ENCODE measurements around the gene PABPN1. TPM values are rescaled to one million over a fixed set of nuclear protein-coding genes. Genes with fewer than 3 reads are reported as not detected.

PABPN1 gene
- total and polyA plus RNA-seq, 2 of the 13 experiments (the other 11 are each of a cell fraction or from before 2014, with no cell fraction given): 233 to 524 TPM

DNA sequence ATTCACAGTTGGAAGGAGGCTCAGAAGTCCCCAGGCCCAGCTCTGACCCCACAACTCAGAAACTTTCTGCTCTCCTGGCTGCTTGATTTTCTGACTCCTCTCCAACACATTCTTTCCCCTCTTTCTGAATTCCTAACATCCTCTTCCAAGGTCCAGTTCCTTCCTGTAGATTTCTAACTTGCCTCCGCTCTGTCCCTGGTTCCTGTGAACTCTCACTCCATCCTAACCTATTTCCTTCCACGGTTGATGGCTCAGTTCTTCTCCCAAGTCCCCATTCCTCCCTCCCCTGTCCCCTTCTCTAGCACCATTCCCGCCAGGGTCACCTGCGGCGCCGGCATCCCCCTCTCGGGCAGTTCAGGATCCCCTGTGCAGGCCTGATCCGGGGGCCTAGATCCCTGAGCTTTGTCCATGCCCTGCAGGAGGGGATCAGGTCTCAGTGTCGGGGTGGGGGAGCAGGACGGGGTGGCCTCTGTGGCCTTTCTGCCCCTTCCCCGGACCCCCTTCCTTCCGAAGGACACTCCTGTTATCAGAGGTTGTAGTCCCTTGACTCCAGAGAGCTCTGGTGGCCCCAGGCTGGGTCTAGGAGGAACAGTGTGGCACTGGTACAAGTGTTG lies 37.4 kb downstream of the PABPN1 start:
- intact Hi-C loops (cut with micrococcal nuclease; ENCODE audit: unreplicated experiment): no loop called here
- TF ChIP-seq, protein P1, sequence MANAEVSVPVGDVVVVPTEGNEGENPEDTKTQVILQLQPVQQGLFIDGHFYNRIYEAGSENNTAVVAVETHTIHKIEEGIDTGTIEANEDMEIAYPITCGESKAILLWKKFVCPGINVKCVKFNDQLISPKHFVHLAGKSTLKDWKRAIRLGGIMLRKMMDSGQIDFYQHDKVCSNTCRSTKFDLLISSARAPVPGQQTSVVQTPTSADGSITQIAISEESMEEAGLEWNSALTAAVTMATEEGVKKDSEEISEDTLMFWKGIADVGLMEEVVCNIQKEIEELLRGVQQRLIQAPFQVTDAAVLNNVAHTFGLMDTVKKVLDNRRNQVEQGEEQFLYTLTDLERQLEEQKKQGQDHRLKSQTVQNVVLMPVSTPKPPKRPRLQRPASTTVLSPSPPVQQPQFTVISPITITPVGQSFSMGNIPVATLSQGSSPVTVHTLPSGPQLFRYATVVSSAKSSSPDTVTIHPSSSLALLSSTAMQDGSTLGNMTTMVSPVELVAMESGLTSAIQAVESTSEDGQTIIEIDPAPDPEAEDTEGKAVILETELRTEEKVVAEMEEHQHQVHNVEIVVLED (CRISPR knock-in tag; IDR thresholded peaks at IDR 0.05; ENCODE audit: borderline replicate concordance): no peak
- TF ChIP-seq CHD4 (IDR thresholded peaks at IDR 0.05; ENCODE audit: borderline replicate concordance, low read length) (no peak), SRF (IDR thresholded peaks at IDR 0.05; ENCODE audit: low read depth, low read length) (no peak), TCF7L2 (IDR thresholded peaks at IDR 0.05; ENCODE audit: low read depth, low read length) (no peak), ARNT (IDR thresholded peaks at IDR 0.05) (no peak), SRSF9 (IDR thresholded peaks at IDR 0.05; ENCODE audit: borderline replicate concordance, insufficient read depth, low read depth, low read length, poor library complexity, severe bottlenecking) (no peak), ZNF652 (CRISPR knock-in tag; IDR thresholded peaks at IDR 0.05; ENCODE audit: borderline replicate concordance, low read depth) (no peak), FOXO1 (CRISPR knock-in tag; IDR thresholded peaks at IDR 0.05) (no peak), HES4 (CRISPR knock-in tag; IDR thresholded peaks at IDR 0.05; ENCODE audit: borderline replicate concordance) (no peak), PRPF4 (IDR thresholded peaks at IDR 0.05; ENCODE audit: low read depth, low read length, poor library complexity, severe bottlenecking) (no peak), SPEN (CRISPR knock-in tag; IDR thresholded peaks at IDR 0.05; ENCODE audit: low read depth) (no peak), ZNF451 (CRISPR knock-in tag; IDR thresholded peaks at IDR 0.05) (no peak), FOXM1 (CRISPR knock-in tag; IDR thresholded peaks at IDR 0.05) (no peak), ZBTB3 (CRISPR knock-in tag; IDR thresholded peaks at IDR 0.05; ENCODE audit: borderline replicate concordance, low read depth) (no peak), ZNF33B (CRISPR knock-in tag; IDR thresholded peaks at IDR 0.05) (no peak), PLRG1 (conservative IDR thresholded peaks at IDR 0.05) (no peak), ZNF556 (CRISPR knock-in tag; IDR thresholded peaks at IDR 0.05; ENCODE audit: borderline replicate concordance) (peak; percentile 47; the same call in 1 of the 2 replicates), HNF4A (CRISPR knock-in tag; IDR thresholded peaks at IDR 0.05) (no peak), MIXL1 (CRISPR knock-in tag; IDR thresholded peaks at IDR 0.05) (no peak), EZH2 (conservative IDR thresholded peaks at IDR 0.05; ENCODE audit: low read depth, low read length) (peak; percentile 64), ZSCAN31 (CRISPR knock-in tag; IDR thresholded peaks at IDR 0.05; ENCODE audit: low read depth) (no peak), ZNF782 (CRISPR knock-in tag; IDR thresholded peaks at IDR 0.05; ENCODE audit: borderline replicate concordance) (no peak)
- TF ChIP-seq, protein P2, sequence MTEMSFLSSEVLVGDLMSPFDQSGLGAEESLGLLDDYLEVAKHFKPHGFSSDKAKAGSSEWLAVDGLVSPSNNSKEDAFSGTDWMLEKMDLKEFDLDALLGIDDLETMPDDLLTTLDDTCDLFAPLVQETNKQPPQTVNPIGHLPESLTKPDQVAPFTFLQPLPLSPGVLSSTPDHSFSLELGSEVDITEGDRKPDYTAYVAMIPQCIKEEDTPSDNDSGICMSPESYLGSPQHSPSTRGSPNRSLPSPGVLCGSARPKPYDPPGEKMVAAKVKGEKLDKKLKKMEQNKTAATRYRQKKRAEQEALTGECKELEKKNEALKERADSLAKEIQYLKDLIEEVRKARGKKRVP (CRISPR knock-in tag; IDR thresholded peaks at IDR 0.05): no peak
- TF ChIP-seq, protein P3, sequence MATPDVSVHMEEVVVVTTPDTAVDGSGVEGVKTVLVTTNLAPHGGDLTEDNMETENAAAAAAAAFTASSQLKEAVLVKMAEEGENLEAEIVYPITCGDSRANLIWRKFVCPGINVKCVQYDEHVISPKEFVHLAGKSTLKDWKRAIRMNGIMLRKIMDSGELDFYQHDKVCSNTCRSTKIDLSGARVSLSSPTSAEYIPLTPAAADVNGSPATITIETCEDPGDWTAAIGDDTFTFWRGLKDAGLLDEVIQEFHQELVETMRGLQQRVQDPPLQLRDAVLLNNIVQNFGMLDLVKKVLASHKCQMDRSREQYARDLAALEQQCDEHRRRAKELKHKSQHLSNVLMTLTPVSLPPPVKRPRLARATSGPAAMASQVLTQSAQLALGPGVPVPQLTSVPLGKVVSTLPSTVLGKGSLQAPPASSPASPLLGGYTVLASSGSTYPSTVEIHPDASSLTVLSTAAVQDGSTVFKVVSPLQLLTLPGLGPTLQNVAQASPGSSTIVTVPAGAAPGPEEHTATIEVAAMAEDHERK (CRISPR knock-in tag; IDR thresholded peaks at IDR 0.05; ENCODE audit: low read depth): no peak

More for the DNA sequence above, 37.4 kb downstream of the PABPN1 start:
- peaks cover 38 to 93% of the 10 kb centered on the region in 2 experiments for H3K27me3 ChIP-seq (ENCODE audit: control insufficient read depth in 1 of 2, insufficient read depth in 2 of 2, low read length in 2 of 2)
- H3K27ac ChIP-seq (ENCODE audit: extremely low read length, insufficient read depth, low read length): no peak overlapping the region
- ChIA-PET POLR2A (no interaction called here), CTCF (ENCODE audit: low intra/inter-chr PET ratio, low total read pairs) (interaction anchor here (1.6 kb wide), 1 partner anchor 21 kb away, joined by 4 read pairs; no protein-coding TSS in a partner anchor)
- BruUV-seq (replicated peaks): no TSS peak
- no peak overlapping the region for H2AFZ ChIP-seq (ENCODE audit: low read length)
- in situ Hi-C loops (cut with HindIII; ENCODE audit: extremely low pct_ligation_motif_present, low pct_unique_long_range_greater_than_20kb): no loop called here
- 36% methylated on average over 12 of the region's 12 CpGs for WGBS (ENCODE audit: low lambda C conversion rate)
- H3K79me2 ChIP-seq (ENCODE audit: insufficient read depth, low read length): no peaks in the 10 kb centered on the region
- no peak overlapping the region for H3K4me2 ChIP-seq (ENCODE audit: low read depth, low read length)
- H3K4me1 ChIP-seq (ENCODE audit: insufficient read depth, low read length): peaks cover 30% of the 10 kb centered on the region
- no peak for DNase-seq (ENCODE audit: low spot score)
- no peaks in the 10 kb centered on the region for H4K20me1 ChIP-seq (ENCODE audit: insufficient read depth, low read length)
- no peaks in the 10 kb centered on the region for H3K36me3 ChIP-seq (replicated peaks in 1 of 2; ENCODE audit: control insufficient read depth in 1 of 2, insufficient read depth in 2 of 2, low read length in 2 of 2)
- no peak overlapping the region for H3K4me3 ChIP-seq (replicated peaks in 1 of 3; ENCODE audit: insufficient read depth in 1 of 3, low read depth in 2 of 3, low read length in 3 of 3)
- no peak overlapping the region for H3K9ac ChIP-seq (ENCODE audit: insufficient read depth, low read depth, low read length)
- ATAC-seq: peak; percentile 31
- no peak for FAIRE-seq
- no peaks in the 10 kb centered on the region for H3K9me3 ChIP-seq (ENCODE audit: low read length)
